Measurements from ENCODE around the gene BMP6.

DNA sequence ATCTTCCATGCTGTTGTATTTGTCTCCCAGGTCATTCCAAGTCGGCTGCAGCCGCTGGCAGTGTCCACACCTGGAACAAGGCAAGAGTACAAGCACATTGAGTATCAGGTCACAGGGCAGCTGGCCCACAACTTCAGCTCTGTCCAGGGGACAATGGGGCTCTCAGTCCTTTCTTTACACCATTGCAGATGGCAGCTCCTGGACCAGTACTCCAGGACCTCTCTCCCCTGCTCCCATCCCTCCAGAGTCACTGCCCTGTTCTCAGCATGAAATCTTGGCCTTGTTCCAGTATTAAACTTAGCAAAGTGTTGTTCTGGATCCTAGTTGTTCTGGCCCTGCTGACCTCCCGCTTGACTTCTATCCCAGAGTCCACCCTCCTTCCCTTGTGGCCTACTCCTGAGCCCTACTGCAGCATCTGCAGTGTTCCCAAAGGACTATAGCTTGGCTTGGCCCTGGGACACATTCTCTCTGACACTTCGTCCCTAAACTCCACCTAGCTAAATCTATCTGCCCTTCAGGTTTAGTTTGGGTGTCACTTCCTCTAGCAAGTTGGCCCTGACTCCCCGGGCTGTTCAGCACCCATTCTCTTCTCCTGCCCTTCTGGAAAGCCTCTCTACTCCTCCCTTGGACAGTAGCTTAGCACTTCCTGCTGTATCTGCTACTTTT, 178.9 kb downstream of the BMP6 start:
- TF ChIP-seq, protein P1, sequence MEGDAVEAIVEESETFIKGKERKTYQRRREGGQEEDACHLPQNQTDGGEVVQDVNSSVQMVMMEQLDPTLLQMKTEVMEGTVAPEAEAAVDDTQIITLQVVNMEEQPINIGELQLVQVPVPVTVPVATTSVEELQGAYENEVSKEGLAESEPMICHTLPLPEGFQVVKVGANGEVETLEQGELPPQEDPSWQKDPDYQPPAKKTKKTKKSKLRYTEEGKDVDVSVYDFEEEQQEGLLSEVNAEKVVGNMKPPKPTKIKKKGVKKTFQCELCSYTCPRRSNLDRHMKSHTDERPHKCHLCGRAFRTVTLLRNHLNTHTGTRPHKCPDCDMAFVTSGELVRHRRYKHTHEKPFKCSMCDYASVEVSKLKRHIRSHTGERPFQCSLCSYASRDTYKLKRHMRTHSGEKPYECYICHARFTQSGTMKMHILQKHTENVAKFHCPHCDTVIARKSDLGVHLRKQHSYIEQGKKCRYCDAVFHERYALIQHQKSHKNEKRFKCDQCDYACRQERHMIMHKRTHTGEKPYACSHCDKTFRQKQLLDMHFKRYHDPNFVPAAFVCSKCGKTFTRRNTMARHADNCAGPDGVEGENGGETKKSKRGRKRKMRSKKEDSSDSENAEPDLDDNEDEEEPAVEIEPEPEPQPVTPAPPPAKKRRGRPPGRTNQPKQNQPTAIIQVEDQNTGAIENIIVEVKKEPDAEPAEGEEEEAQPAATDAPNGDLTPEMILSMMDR (IDR thresholded peaks at IDR 0.05 in 2 of 3, conservative IDR thresholded peaks at IDR 0.05 in 1 of 3; ENCODE audit: borderline replicate concordance in 1 of 3, insufficient read depth in 1 of 3, low read depth in 2 of 3, low read length in 2 of 3), result no peak
- TF ChIP-seq ZNF274 (IDR thresholded peaks at IDR 0.05; ENCODE audit: low read depth, low read length) (no peak), POLR2AphosphoS5 (IDR thresholded peaks at IDR 0.05; ENCODE audit: low read depth, low read length) (no peak), EZH2phosphoT487 (IDR thresholded peaks at IDR 0.05; ENCODE audit: borderline replicate concordance) (no peak), POLR2A (IDR thresholded peaks at IDR 0.05; ENCODE audit: borderline replicate concordance, extremely low read depth, insufficient read depth, insufficient read length) (no peak), RAD21 (IDR thresholded peaks at IDR 0.05; ENCODE audit: low read depth) (no peak), EZH2 (IDR thresholded peaks at IDR 0.05) (no peak), SRF (IDR thresholded peaks at IDR 0.05; ENCODE audit: low read depth) (no peak), YY1 (IDR thresholded peaks at IDR 0.05; ENCODE audit: extremely low read depth, insufficient replicate concordance, low read depth, low read length) (no peak), ZFX (IDR thresholded peaks at IDR 0.05) (no peak)
- TF ChIP-seq, protein P2, sequence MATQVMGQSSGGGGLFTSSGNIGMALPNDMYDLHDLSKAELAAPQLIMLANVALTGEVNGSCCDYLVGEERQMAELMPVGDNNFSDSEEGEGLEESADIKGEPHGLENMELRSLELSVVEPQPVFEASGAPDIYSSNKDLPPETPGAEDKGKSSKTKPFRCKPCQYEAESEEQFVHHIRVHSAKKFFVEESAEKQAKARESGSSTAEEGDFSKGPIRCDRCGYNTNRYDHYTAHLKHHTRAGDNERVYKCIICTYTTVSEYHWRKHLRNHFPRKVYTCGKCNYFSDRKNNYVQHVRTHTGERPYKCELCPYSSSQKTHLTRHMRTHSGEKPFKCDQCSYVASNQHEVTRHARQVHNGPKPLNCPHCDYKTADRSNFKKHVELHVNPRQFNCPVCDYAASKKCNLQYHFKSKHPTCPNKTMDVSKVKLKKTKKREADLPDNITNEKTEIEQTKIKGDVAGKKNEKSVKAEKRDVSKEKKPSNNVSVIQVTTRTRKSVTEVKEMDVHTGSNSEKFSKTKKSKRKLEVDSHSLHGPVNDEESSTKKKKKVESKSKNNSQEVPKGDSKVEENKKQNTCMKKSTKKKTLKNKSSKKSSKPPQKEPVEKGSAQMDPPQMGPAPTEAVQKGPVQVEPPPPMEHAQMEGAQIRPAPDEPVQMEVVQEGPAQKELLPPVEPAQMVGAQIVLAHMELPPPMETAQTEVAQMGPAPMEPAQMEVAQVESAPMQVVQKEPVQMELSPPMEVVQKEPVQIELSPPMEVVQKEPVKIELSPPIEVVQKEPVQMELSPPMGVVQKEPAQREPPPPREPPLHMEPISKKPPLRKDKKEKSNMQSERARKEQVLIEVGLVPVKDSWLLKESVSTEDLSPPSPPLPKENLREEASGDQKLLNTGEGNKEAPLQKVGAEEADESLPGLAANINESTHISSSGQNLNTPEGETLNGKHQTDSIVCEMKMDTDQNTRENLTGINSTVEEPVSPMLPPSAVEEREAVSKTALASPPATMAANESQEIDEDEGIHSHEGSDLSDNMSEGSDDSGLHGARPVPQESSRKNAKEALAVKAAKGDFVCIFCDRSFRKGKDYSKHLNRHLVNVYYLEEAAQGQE (IDR thresholded peaks at IDR 0.05; ENCODE audit: low read depth), result no peak
- TF ChIP-seq, protein P3, sequence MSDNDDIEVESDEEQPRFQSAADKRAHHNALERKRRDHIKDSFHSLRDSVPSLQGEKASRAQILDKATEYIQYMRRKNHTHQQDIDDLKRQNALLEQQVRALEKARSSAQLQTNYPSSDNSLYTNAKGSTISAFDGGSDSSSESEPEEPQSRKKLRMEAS (IDR thresholded peaks at IDR 0.05), result no peak
- TF ChIP-seq, protein P4, sequence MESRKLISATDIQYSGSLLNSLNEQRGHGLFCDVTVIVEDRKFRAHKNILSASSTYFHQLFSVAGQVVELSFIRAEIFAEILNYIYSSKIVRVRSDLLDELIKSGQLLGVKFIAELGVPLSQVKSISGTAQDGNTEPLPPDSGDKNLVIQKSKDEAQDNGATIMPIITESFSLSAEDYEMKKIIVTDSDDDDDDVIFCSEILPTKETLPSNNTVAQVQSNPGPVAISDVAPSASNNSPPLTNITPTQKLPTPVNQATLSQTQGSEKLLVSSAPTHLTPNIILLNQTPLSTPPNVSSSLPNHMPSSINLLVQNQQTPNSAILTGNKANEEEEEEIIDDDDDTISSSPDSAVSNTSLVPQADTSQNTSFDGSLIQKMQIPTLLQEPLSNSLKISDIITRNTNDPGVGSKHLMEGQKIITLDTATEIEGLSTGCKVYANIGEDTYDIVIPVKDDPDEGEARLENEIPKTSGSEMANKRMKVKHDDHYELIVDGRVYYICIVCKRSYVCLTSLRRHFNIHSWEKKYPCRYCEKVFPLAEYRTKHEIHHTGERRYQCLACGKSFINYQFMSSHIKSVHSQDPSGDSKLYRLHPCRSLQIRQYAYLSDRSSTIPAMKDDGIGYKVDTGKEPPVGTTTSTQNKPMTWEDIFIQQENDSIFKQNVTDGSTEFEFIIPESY (IDR thresholded peaks at IDR 0.05; ENCODE audit: extremely low read depth, insufficient replicate concordance, low read length), result no peak

Data from HCT116 (cell line).